ENCODE data around the gene PRKD3.

DNA sequence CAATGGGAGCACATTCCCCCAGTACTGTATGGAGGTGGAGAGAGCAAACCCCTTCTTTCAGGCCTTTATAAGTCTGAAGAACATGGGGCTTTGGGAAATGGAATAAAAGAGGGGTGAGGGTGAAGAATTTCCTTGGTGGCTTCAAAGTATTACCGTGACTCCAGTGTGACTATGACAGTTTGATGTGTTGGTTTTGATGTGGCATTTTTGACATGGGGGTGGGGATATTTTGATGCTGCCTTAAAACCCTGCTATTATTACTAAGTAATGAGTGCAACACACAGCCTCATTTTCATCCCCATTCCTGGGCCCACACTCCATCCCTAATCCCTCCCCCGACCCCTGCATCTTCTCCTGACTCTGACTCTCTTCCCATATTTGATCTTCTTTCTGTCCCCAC lies 43.4 kb upstream of the PRKD3 start:
- TF ChIP-seq, protein P1, sequence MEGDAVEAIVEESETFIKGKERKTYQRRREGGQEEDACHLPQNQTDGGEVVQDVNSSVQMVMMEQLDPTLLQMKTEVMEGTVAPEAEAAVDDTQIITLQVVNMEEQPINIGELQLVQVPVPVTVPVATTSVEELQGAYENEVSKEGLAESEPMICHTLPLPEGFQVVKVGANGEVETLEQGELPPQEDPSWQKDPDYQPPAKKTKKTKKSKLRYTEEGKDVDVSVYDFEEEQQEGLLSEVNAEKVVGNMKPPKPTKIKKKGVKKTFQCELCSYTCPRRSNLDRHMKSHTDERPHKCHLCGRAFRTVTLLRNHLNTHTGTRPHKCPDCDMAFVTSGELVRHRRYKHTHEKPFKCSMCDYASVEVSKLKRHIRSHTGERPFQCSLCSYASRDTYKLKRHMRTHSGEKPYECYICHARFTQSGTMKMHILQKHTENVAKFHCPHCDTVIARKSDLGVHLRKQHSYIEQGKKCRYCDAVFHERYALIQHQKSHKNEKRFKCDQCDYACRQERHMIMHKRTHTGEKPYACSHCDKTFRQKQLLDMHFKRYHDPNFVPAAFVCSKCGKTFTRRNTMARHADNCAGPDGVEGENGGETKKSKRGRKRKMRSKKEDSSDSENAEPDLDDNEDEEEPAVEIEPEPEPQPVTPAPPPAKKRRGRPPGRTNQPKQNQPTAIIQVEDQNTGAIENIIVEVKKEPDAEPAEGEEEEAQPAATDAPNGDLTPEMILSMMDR (IDR thresholded peaks at IDR 0.05 in 8 of 11, conservative IDR thresholded peaks at IDR 0.05 in 3 of 11), result no peak
- no peak for TF ChIP-seq POLR2A (IDR thresholded peaks at IDR 0.05)

Data from spleen (tissue), 7 donors.